ENCODE results near the gene GDE1.

The GDE1 gene

GRCh38 chr16:19515757-19516156, 6.1 kb downstream of the GDE1 start:
- no peaks in the 10 kb centered on the region for H3K27me3 Mint-ChIP-seq

GRCh38 chr16:19513377-19514053, 8.4 kb downstream of the GDE1 start:
- no peak overlapping the region for H3K27ac Mint-ChIP-seq
- peaks cover 10 to 15% of the 10 kb centered on the region in 2 donors for H3K4me1 Mint-ChIP-seq
- H3K36me3 Mint-ChIP-seq: peaks cover 32 to 44% of the 10 kb centered on the region in 2 donors
- peak overlapping the region in 1 of 2 donors; percentile 46 for H3K4me3 Mint-ChIP-seq
- H3K9me3 Mint-ChIP-seq: no peaks in the 10 kb centered on the region
- no peak for ATAC-seq (replicated peaks)
- no peak for DNase-seq
- H3K27me3 Mint-ChIP-seq: no peaks in the 10 kb centered on the region

More at GRCh38 chr16:19515757-19516156, 6.1 kb downstream of the GDE1 start:
- H3K36me3 Mint-ChIP-seq: peaks cover 33 to 44% of the 10 kb centered on the region in 2 donors
- DNase-seq: no peak
- no peaks in the 10 kb centered on the region for H3K9me3 Mint-ChIP-seq
- H3K4me1 Mint-ChIP-seq: peaks cover 13 to 29% of the 10 kb centered on the region in 2 donors
- no peak overlapping the region for H3K4me3 Mint-ChIP-seq
- no peak for ATAC-seq (replicated peaks)
- no peak overlapping the region for H3K27ac Mint-ChIP-seq

- DNase-seq (no peak), ATAC-seq (replicated peaks) (no peak)
- Mint-ChIP-seq H3K36me3 (peaks cover 28 to 42% of the 10 kb centered on the region in 2 donors), H3K4me3 (no peak overlapping the region), H3K27me3 (no peaks in the 10 kb centered on the region), H3K27ac (no peak overlapping the region), H3K9me3 (no peaks in the 10 kb centered on the region), H3K4me1 (peaks cover 10 to 11% of the 10 kb centered on the region in 2 donors)
Measured at GRCh38 chr16:19512297-19512696, 9.6 kb downstream of the GDE1 start.

- peaks cover 27 to 49% of the 10 kb centered on the region in 2 donors for H3K36me3 Mint-ChIP-seq
- peaks cover 0 to 2% of the 10 kb centered on the region in 2 donors for H3K4me1 Mint-ChIP-seq
- H3K27ac Mint-ChIP-seq: no peak overlapping the region
- H3K27me3 Mint-ChIP-seq: no peaks in the 10 kb centered on the region
- H3K9me3 Mint-ChIP-seq: no peaks in the 10 kb centered on the region
- no peak overlapping the region for H3K4me3 Mint-ChIP-seq
- DNase-seq: no peak
- no peak for ATAC-seq (replicated peaks)
Measured at GRCh38 chr16:19507867-19508266, 14.0 kb downstream of the GDE1 start.

GRCh38 chr16:19506965-19507364, 14.9 kb downstream of the GDE1 start:
- ATAC-seq (replicated peaks) (no peak), DNase-seq (no peak)
- Mint-ChIP-seq H3K4me3 (no peak overlapping the region), H3K36me3 (peaks cover 26 to 48% of the 10 kb centered on the region in 2 donors), H3K27me3 (no peaks in the 10 kb centered on the region), H3K4me1 (peaks cover 0 to 2% of the 10 kb centered on the region in 2 donors), H3K9me3 (no peaks in the 10 kb centered on the region), H3K27ac (no peak overlapping the region)

GRCh38 chr16:19505600-19506303, 16.1 kb downstream of the GDE1 start:
- ATAC-seq (replicated peaks) (no peak), DNase-seq (no peak)
- Mint-ChIP-seq H3K36me3 (peaks cover 31 to 50% of the 10 kb centered on the region in 2 donors), H3K4me1 (no peaks in the 10 kb centered on the region), H3K27ac (no peak overlapping the region), H3K4me3 (no peak overlapping the region), H3K27me3 (no peaks in the 10 kb centered on the region), H3K9me3 (no peaks in the 10 kb centered on the region)

GRCh38 chr16:19503461-19504075, 18.3 kb downstream of the GDE1 start:
- H3K36me3 Mint-ChIP-seq: peaks cover 35 to 60% of the 10 kb centered on the region in 2 donors
- H3K27me3 Mint-ChIP-seq: no peaks in the 10 kb centered on the region
- DNase-seq: no peak
- H3K4me1 Mint-ChIP-seq: no peaks in the 10 kb centered on the region
- H3K9me3 Mint-ChIP-seq: no peaks in the 10 kb centered on the region
- no peak overlapping the region for H3K4me3 Mint-ChIP-seq
- H3K27ac Mint-ChIP-seq: no peak overlapping the region
- ATAC-seq (replicated peaks): no peak

- Mint-ChIP-seq H3K36me3 (peaks cover 35 to 60% of the 10 kb centered on the region in 2 donors), H3K4me3 (no peak overlapping the region), H3K9me3 (no peaks in the 10 kb centered on the region), H3K4me1 (no peaks in the 10 kb centered on the region), H3K27ac (no peak overlapping the region), H3K27me3 (no peaks in the 10 kb centered on the region)
- peak; percentile 72 to 75 for ATAC-seq (replicated peaks)
- no peak for DNase-seq
Measured at GRCh38 chr16:19502395-19503131, 19.3 kb downstream of the GDE1 start.

GRCh38 chr16:19499481-19499880, 22.4 kb downstream of the GDE1 start:
- no peak overlapping the region for H3K4me3 Mint-ChIP-seq
- no peaks in the 10 kb centered on the region for H3K4me1 Mint-ChIP-seq
- H3K27ac Mint-ChIP-seq: no peak overlapping the region
- H3K9me3 Mint-ChIP-seq: no peaks in the 10 kb centered on the region
- no peaks in the 10 kb centered on the region for H3K27me3 Mint-ChIP-seq
- ATAC-seq (replicated peaks) (no peak), DNase-seq (no peak)
- H3K36me3 Mint-ChIP-seq: peaks cover 25 to 41% of the 10 kb centered on the region in 2 donors

GRCh38 chr16:19499006-19499405, 22.9 kb downstream of the GDE1 start:
- H3K36me3 Mint-ChIP-seq: peaks cover 21 to 37% of the 10 kb centered on the region in 2 donors
- no peaks in the 10 kb centered on the region for H3K9me3 Mint-ChIP-seq
- ATAC-seq (replicated peaks) (no peak), DNase-seq (no peak)
- H3K27me3 Mint-ChIP-seq: no peaks in the 10 kb centered on the region
- peaks cover 4% of the 10 kb centered on the region in 2 donors for H3K4me1 Mint-ChIP-seq
- no peak overlapping the region for H3K27ac Mint-ChIP-seq
- no peak overlapping the region for H3K4me3 Mint-ChIP-seq

- Mint-ChIP-seq H3K4me1 (peaks cover 7 to 14% of the 10 kb centered on the region in 2 donors), H3K27ac (no peak overlapping the region), H3K27me3 (no peaks in the 10 kb centered on the region), H3K9me3 (peaks cover 0 to 3% of the 10 kb centered on the region in 2 donors), H3K4me3 (no peak overlapping the region), H3K36me3 (peaks cover 14 to 20% of the 10 kb centered on the region in 2 donors)
- ATAC-seq (replicated peaks): no peak
- no peak for DNase-seq
Measured at GRCh38 chr16:19497176-19497575, 24.7 kb downstream of the GDE1 start.

GRCh38 chr16:19490619-19491018, 31.3 kb downstream of the GDE1 start:
- Mint-ChIP-seq H3K27ac (no peak overlapping the region), H3K36me3 (peaks cover 0 to 4% of the 10 kb centered on the region in 2 donors), H3K9me3 (peaks cover 0 to 3% of the 10 kb centered on the region in 2 donors), H3K4me3 (no peak overlapping the region), H3K27me3 (no peaks in the 10 kb centered on the region), H3K4me1 (peaks cover 9 to 14% of the 10 kb centered on the region in 2 donors)
- ATAC-seq (replicated peaks) (no peak), DNase-seq (no peak)

- no peaks in the 10 kb centered on the region for H3K27me3 Mint-ChIP-seq
- no peak for DNase-seq
- H3K4me3 Mint-ChIP-seq: no peak overlapping the region
- H3K27ac Mint-ChIP-seq: no peak overlapping the region
- ATAC-seq (replicated peaks): no peak
- H3K4me1 Mint-ChIP-seq: peaks cover 2% of the 10 kb centered on the region in 2 donors
- H3K9me3 Mint-ChIP-seq: no peaks in the 10 kb centered on the region
- H3K36me3 Mint-ChIP-seq: no peaks in the 10 kb centered on the region
Measured at GRCh38 chr16:19488213-19488640, 33.7 kb downstream of the GDE1 start.

- Mint-ChIP-seq H3K27me3 (no peaks in the 10 kb centered on the region), H3K9me3 (no peaks in the 10 kb centered on the region), H3K36me3 (no peaks in the 10 kb centered on the region), H3K27ac (no peak overlapping the region), H3K4me1 (peaks cover 0 to 2% of the 10 kb centered on the region in 2 donors), H3K4me3 (no peak overlapping the region)
- ATAC-seq (replicated peaks) (no peak), DNase-seq (no peak)
Measured at GRCh38 chr16:19486750-19487325, 35.1 kb downstream of the GDE1 start.
